Stimulated activated CD8-positive, alpha-beta memory T cell treated with anti-CD3 and anti-CD28 coated beads, Interleukin-2, amount 100 ng/mL, for 1 hour (primary cell): ENCODE data around the gene SKA3.

Source experiments
- DNase-seq, 2 donors: peaks; one replicate each; pipeline ENCODE4 v3.0.0-alpha.2; 2020; ENCODE audit warnings: low read depth in 2 of 2

Gene SKA3

GRCh38 chr13:21116141-21116540, 60.2 kb downstream of the SKA3 start:
- DNase-seq = no peak

GRCh38 chr13:21115231-21115630, 61.1 kb downstream of the SKA3 start:
- no peak for DNase-seq

GRCh38 chr13:21111546-21111945, 64.8 kb downstream of the SKA3 start:
- no peak for DNase-seq

GRCh38 chr13:21109168-21109567, 67.2 kb downstream of the SKA3 start:
- no peak for DNase-seq

- DNase-seq = no peak
Measured at GRCh38 chr13:21106089-21106488, 70.3 kb downstream of the SKA3 start.

GRCh38 chr13:21104199-21105019, 71.9 kb downstream of the SKA3 start:
- no peak for DNase-seq
